Bronchial epithelial cell (primary cell): ENCODE data around the gene DNAJC4. TPM values are rescaled to one million over a fixed set of nuclear protein-coding genes. Genes with fewer than 3 reads are reported as not detected.

Source experiments
- DNase-seq: peaks from one replicate; pipeline ENCODE4 v3.0.0-alpha.2; 2010; ENCODE audit warnings: low read depth
- FAIRE-seq: peaks from 2 replicates; lab custom pipeline; 2011; peaks lifted over from hg19 to GRCh38; lab: Jason Lieb, UNC
- H3K27me3 ChIP-seq: 2 replicates; pipeline ENCODE4 v1.5.1; 2011; ENCODE audit warnings: low read length; ENCODE audit not compliant: control insufficient read depth, insufficient read depth
- H3K36me3 ChIP-seq: 2 replicates; pipeline ENCODE4 v1.5.1; 2011; ENCODE audit warnings: low read length; ENCODE audit not compliant: control insufficient read depth, insufficient read depth
- H3K4me3 ChIP-seq: 2 replicates; pipeline ENCODE4 v1.5.1; 2011; ENCODE audit warnings: mild to moderate bottlenecking, low read depth, low read length, control low read depth
- CTCF ChIP-seq: IDR thresholded peaks from 2 replicates; pipeline ENCODE4 v1.5.1; 2011; ENCODE audit warnings: mild to moderate bottlenecking, moderate library complexity, low read length, control low read depth, inconsistent platforms; ENCODE audit not compliant: insufficient read depth, severe bottlenecking
- total RNA-seq: library from RNA; depleted of rRNA; stranded (reverse); fragments of >200 nt; gene quantifications from 2 replicates; pipeline ENCODE4 v1.2.1, GENCODE V29; 2014

DNAJC4 gene
- total RNA-seq, 1 donor from 2014 or later, result 3.4 TPM

GRCh38 chr11:64266339-64266738, 36.0 kb downstream of the DNAJC4 start:
- TF ChIP-seq CTCF, result no peak
- no peak for FAIRE-seq
- Histone ChIP-seq H3K4me3 (no peak overlapping the region), H3K36me3 (peaks cover 43% of the 10 kb centered on the region), H3K27me3 (no peaks in the 10 kb centered on the region)
- peak; percentile 61 for DNase-seq

GRCh38 chr11:64267207-64267945, 37.0 kb downstream of the DNAJC4 start:
- FAIRE-seq, result no peak

GRCh38 chr11:64268025-64268892, 37.9 kb downstream of the DNAJC4 start:
- FAIRE-seq, result no peak
- DNase-seq, result peak; percentile 32
- no peak for TF ChIP-seq CTCF
- Histone ChIP-seq H3K36me3 (peaks cover 29% of the 10 kb centered on the region), H3K27me3 (no peaks in the 10 kb centered on the region), H3K4me3 (no peak overlapping the region)

More at GRCh38 chr11:64267207-64267945, 37.0 kb downstream of the DNAJC4 start:
- no peaks in the 10 kb centered on the region for H3K27me3 ChIP-seq
- peaks cover 37% of the 10 kb centered on the region for H3K36me3 ChIP-seq
- H3K4me3 ChIP-seq, result no peak overlapping the region
- no peak for TF ChIP-seq CTCF
- DNase-seq, result no peak

GRCh38 chr11:64268893-64269539, 38.7 kb downstream of the DNAJC4 start:
- no peaks in the 10 kb centered on the region for H3K27me3 ChIP-seq
- DNase-seq (peak; percentile 25), FAIRE-seq (no peak)
- TF ChIP-seq CTCF, result no peak
- H3K36me3 ChIP-seq, result peaks cover 22% of the 10 kb centered on the region
- peak overlapping the region; percentile 58 for H3K4me3 ChIP-seq

- FAIRE-seq (no peak), DNase-seq (peak; percentile 98)
- H3K27me3 ChIP-seq, result no peaks in the 10 kb centered on the region
- peak; percentile 10 for TF ChIP-seq CTCF
- H3K36me3 ChIP-seq, result peaks cover 16% of the 10 kb centered on the region
- H3K4me3 ChIP-seq, result peak overlapping the region; percentile 73
These were observed 39.3 kb downstream of the DNAJC4 start for GRCh38 chr11:64269540-64270220.
